Activated gamma-delta T cell treated with anti-CD3 and anti-CD28 coated beads, Interleukin-2, amount 50 U/mL, for 16 hours (primary cell): ENCODE results near the gene CEP43.

Experiments used
- DNase-seq: peaks from one replicate; pipeline ENCODE4 v3.0.0-alpha.2; 2020; ENCODE audit warnings: low read depth

Gene CEP43

DNA sequence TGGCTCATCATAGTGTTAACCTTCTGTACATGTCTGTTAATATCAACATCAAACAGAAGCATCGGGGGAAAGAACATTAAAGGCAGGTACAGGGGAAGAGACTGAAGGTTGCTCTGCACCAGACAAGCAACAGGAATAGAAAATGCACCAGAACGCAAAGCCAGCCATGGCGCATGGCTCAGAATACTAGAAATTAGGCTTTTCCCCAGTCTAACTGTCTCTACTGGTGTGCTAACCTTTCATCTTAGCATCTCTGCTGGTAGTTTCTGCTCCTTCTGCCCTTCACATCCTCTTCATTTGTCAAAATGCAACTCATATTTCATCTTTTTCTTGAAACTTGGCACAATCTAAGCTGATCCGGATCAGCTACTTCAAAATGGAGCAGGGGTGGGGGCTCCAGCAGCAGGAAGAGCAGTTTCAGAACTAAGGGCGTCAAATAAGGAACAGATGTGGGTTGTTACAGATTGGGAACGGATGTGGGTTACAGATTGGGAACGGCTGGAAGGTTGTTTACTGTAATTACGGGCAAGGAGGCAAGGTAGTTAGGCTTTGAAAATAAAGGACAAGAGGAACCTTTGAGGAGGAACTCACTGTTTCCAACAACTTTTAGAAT, 29.7 kb upstream of the CEP43 start:
- DNase-seq, result no peak

- no peak for DNase-seq
These were observed 29.1 kb upstream of the CEP43 start for GRCh38 chr6:166970091-166970490.

GRCh38 chr6:166970776-166971175, 28.4 kb upstream of the CEP43 start:
- no peak for DNase-seq

DNA sequence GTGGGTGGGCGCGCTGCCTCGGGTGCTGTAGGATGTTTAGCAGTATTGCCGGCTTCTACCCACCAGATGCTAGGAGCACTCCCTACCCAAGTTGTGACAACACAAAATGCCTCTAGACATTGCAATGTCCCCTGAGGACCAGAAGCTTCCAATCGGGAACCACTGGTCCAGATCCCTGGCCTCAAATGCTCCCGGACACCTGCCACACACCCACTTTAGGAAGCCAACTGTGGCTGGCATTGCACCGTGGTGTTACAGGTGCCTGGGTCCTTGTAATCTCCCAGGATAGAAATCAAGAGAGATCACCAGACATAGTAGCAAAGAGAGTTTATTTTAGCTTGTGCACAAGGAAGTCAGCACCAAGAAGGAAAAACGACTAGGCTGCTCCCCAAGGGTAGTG, 27.9 kb upstream of the CEP43 start:
- DNase-seq, result no peak

DNA sequence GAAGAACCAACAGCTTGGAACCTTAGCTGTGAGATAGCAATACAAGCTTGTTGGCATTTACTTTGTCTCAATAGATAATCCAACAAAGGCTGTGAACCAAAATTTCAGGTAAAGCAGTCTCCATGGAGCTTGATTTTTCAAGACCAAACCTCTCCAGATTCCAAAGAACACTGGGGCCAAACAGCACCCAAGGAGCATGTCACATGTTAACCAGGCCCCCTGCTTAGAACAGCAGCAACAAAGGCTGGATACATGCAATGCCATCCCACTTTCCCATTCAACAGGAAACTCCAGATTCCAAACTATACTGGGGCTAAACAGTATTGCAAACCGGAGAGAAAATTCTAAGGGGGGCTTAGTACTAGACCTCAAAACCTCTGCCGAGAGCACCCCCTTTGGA, 27.1 kb upstream of the CEP43 start:
- no peak for DNase-seq

- no peak for DNase-seq
These were observed 22.6 kb upstream of the CEP43 start for GRCh38 chr6:166976636-166977035.

DNA sequence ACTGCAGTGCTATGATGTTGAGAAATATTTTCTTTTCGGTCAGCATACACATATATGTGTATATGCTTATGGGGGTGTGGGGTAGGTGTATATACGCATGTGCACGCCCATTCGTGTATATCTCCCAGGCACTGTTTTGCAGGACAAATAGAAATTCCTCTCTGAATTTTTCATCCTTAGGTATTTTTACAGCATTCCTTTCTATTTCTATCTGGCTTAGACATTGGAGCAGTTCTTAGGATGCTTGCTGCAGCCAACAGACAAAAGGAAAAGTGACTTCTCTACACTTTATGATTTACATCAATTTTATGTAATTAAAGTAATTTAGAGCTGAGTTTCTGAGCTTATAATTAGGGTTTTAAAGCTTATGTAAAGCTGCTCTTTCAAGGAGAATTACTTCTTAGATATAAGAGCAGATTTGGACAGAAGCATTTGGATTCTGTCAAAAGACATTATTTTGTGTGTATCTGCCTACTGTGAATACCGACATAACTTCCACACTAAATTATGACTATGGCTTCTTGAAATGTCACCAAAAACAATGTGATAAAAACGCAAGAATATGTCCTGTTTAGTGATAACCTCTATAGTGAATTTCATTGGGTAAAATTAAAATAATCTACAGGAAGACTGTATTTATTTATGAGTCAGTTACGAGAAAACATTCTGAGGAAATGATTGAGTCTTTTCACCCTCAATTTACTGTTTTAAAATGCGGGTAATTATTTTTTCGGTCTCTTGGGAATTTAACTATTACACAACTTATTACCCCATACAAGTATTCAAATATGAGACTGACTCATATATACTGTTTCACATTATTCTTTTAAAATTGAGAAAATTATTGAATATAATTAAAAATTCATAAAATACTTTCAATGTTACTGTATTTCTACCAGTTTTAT, 21.3 kb upstream of the CEP43 start:
- no peak for DNase-seq

DNA sequence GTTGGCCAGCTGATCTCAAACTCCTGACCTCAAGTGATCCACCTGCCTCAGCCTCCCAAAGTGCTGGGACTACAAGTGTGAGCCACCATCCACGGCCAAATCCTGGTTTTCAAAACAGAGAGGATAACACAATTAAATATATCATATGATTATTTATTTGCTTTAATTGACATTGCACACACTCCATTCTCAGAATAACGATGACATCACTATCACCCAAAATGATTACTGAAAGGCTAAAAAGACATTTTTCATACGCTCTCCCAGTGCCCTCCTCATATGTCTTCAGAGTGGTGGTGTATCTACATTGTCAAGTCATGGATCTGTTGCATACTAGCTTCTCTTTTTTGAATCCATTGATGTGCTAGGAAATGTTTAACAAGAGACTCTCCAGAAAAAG, 18.5 kb upstream of the CEP43 start:
- DNase-seq, result no peak

- DNase-seq, result no peak
These were observed 11.7 kb upstream of the CEP43 start for GRCh38 chr6:166987448-166987847.

GRCh38 chr6:166987930-166988329, 11.3 kb upstream of the CEP43 start:
- no peak for DNase-seq

DNA sequence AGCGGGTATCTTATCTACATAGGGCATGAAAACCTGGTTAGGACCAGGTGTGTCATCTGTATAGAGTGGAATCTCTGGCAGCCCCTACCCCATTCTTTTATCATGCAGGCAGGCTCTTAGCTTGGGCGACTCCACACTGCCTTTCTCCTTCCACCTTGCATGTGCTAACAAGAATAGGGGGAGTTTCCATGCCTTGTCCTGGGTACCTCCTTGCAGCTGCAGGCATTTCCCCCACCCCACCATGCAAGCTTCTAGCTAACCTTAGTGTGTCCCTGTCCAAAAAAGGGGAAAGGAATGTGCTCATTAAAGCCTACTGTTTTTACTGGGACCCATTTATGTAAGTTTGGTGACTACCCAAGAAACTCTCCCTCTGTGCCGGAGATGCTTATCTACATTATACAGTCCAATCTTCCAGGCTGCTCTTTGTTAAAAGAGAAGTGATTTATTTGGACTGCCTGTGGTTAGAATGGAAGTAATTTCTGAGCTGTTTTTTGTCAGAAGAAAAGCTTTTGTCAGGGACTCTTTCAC, 10.5 kb upstream of the CEP43 start:
- no peak for DNase-seq

- DNase-seq, result peak; percentile 24
These were observed 9.7 kb upstream of the CEP43 start for GRCh38 chr6:166989427-166990032.

DNA sequence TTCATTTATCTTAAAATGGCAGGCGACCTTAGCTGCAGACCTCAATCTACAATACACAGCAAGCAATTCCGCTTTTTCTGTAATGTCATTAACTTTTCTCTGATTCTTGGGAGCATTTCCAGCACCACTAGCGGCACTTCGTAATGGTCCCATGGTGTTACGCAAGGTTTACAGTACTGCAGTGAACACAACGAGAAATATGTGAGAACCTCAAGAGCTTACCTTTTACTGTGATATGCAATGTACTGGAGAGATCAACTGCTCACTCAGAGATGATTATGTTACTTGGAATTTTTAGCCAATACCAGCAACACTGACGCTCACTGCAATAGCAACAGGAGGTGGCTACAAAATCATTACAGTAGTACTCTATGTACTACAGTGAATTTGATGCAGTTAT, 2.8 kb upstream of the CEP43 start:
- no peak for DNase-seq

GRCh38 chr6:166997348-166997747, 1.8 kb upstream of the CEP43 start:
- DNase-seq, result no peak

DNA sequence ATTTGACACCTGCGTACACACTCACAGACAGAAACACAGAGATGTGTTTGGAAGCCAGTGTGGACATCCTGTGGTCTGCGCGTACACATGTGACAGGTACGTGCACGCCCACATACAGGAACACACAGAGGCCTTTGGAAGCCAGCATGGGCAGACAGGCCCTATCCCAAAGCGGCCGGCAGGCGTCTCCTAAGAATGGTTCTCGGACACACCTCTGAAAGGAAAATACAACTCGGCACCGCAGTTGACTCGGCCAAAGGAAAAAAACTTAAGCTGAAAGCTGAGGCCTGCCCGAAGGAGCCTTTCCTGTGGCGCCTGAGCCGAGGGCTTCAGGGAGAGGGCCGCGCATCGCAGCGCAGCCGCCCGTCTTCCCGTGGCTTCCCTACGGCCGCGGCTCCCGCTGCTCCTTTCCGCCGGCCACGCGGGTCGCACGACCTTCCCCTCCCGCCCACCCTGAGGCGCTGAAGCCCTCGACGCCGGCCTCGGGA, 1.4 kb upstream of the CEP43 start:
- no peak for DNase-seq

- no peak for DNase-seq
These were observed 697 bp upstream of the CEP43 start for GRCh38 chr6:166998256-166999144.

- DNase-seq, result no peak
These were observed 672 bp downstream of the CEP43 start for GRCh38 chr6:166999884-167000253.

DNA sequence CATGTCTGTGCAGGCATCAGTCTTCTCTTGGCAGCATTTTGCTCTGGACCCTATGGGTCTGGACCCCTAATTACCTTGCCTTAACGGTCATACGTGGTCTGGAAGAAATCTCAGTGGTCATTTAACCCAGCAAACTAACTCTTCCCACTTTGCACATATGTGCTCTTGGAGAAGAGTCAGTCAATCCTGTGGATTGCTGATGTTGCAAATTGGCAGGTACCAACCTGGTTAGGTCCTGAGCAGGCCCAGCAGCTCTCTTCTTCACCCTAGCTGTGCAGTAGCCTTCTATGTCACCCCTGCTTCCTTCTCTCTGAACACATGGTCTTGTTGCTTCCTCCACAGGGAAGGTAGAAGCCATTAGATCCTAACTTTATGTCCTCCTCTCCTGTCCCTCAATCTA, 1.6 kb downstream of the CEP43 start:
- DNase-seq, result no peak

GRCh38 chr6:167005350-167006159, 6.4 kb downstream of the CEP43 start:
- no peak for DNase-seq

GRCh38 chr6:167007985-167008384, 8.8 kb downstream of the CEP43 start:
- DNase-seq, result no peak

- DNase-seq, result no peak
These were observed 13.9 kb downstream of the CEP43 start for GRCh38 chr6:167013067-167013466.
